H1 (cell line): ENCODE results near the gene PLXNB2. TPM values are rescaled to one million over a fixed set of nuclear protein-coding genes. Genes with fewer than 3 reads are reported as not detected.

Experiments
- CTCF ChIA-PET: fragments of 300-600 bp; sonication (Branson Sonifier 250); formaldehyde crosslinking; loops from one replicate; lab custom pipeline; 2021; ENCODE audit not compliant: partially characterized antibody; lab: Charles Lee
- POLR2A ChIA-PET: fragments of 300-600 bp; sonication (Branson Sonifier 250); formaldehyde crosslinking; loops from one replicate; lab custom pipeline; 2021; ENCODE audit warnings: inconsistent platforms; ENCODE audit not compliant: partially characterized antibody; lab: Charles Lee
- DNase-seq, 2 experiments: peaks; one replicate each; pipeline versions ENCODE4 v3.0.0 to v3.0.0-alpha.2; 2010 to 2022; ENCODE audit warnings: low spot score in 2 of 2, low read depth in 1 of 2, mixed read lengths in 1 of 2
- FAIRE-seq: peaks from 2 replicates; lab custom pipeline; 2011; peaks lifted over from hg19 to GRCh38; lab: Jason Lieb, UNC
- H2AFZ ChIP-seq: 2 replicates; pipeline ENCODE4 v1.8.1; 2012; ENCODE audit warnings: low read length, inconsistent platforms
- H2AK5ac ChIP-seq: 2 replicates; pipeline ENCODE4 v1.6.1; 2013; ENCODE audit warnings: low read depth, low read length
- H2BK120ac ChIP-seq: replicated peaks from 2 replicates; pipeline ENCODE3; 2013; ENCODE audit warnings: low read depth, low read length, inconsistent platforms
- H2BK12ac ChIP-seq: 2 replicates; pipeline ENCODE4 v1.6.1; 2013; ENCODE audit warnings: low read depth, low read length
- H2BK15ac ChIP-seq: 2 replicates; pipeline ENCODE4 v1.6.1; 2013; ENCODE audit warnings: low read length
- H2BK20ac ChIP-seq: 2 replicates; pipeline ENCODE4 v1.6.1; 2013; ENCODE audit warnings: low read length
- H2BK5ac ChIP-seq: 2 replicates; pipeline ENCODE4 v1.6.1; 2013; ENCODE audit warnings: low read depth, low read length
- H3K14ac ChIP-seq: 2 replicates; pipeline ENCODE4 v1.6.1; 2013; ENCODE audit warnings: inconsistent platforms; ENCODE audit not compliant: insufficient read length
- H3K18ac ChIP-seq: 2 replicates; pipeline ENCODE4 v1.6.1; 2013; ENCODE audit warnings: low read length; ENCODE audit errors: extremely low read depth
- H3K23ac ChIP-seq: 2 replicates; pipeline ENCODE4 v1.6.1; 2013; ENCODE audit warnings: inconsistent platforms; ENCODE audit not compliant: insufficient read length
- H3K23me2 ChIP-seq: 2 replicates; pipeline ENCODE4 v1.6.1; 2013; ENCODE audit warnings: low read depth, low read length
- H3K27ac ChIP-seq: 2 replicates; pipeline ENCODE4 v1.6.1; 2011; ENCODE audit warnings: low read depth, low read length, inconsistent platforms
- H3K27me3 ChIP-seq, 4 experiments: replicated peaks in 1 of 4; 1 replicate in 1 of 4; 2 replicates in 3 of 4; pipeline versions ENCODE4 v1.6.1 to v1.8.1; 2011 to 2013; ENCODE audit warnings: low read length in 3 of 4, mild to moderate bottlenecking in 3 of 4, inconsistent platforms in 2 of 4, mixed read lengths in 2 of 4, moderate library complexity in 1 of 4; ENCODE audit not compliant: control insufficient read depth in 3 of 4, insufficient read depth in 3 of 4; ENCODE audit errors: extremely low read depth in 1 of 4
- H3K36me3 ChIP-seq, 4 experiments: 2 replicates each; pipeline versions ENCODE4 v1.6.1 to v1.8.1; 2011 to 2013; ENCODE audit warnings: mild to moderate bottlenecking in 4 of 4, low read length in 3 of 4, moderate library complexity in 2 of 4, control low read depth in 1 of 4, inconsistent platforms in 1 of 4; ENCODE audit not compliant: insufficient read depth in 4 of 4, control insufficient read depth in 2 of 4
- H3K4ac ChIP-seq: replicated peaks from 2 replicates; pipeline ENCODE3; 2013; ENCODE audit warnings: low read length, low read depth, mixed read lengths, inconsistent platforms; ENCODE audit not compliant: insufficient read length
- H3K4me1 ChIP-seq, 4 experiments: replicated peaks in 1 of 4; 1 replicate in 1 of 4; 2 replicates in 3 of 4; pipeline versions ENCODE4 v1.6.1 to v1.8.1; 2011 to 2013; ENCODE audit warnings: low read length in 3 of 4, inconsistent platforms in 2 of 4, mixed read lengths in 1 of 4; ENCODE audit not compliant: insufficient read depth in 4 of 4, control insufficient read depth in 3 of 4
- H3K4me2 ChIP-seq, 2 experiments: 2 replicates each; pipeline versions ENCODE4 v1.6.1 to v1.8.1; 2011 to 2013; ENCODE audit warnings: low read depth in 2 of 2, low read length in 2 of 2, control low read depth in 1 of 2, inconsistent platforms in 1 of 2, mild to moderate bottlenecking in 1 of 2; ENCODE audit not compliant: insufficient read depth in 1 of 2
- H3K4me3 ChIP-seq, 4 experiments: fragments of 200-600, 300-600 bp in 1 of 4; sonication (generic), shearing (Covaris generic), sonication (Bioruptor Twin) in 1 of 4; 2 replicates each; pipeline versions ENCODE4 v1.5.1 to v1.8.1; 2011 to 2016; ENCODE audit warnings: low read length in 4 of 4, low read depth in 3 of 4, control low read depth in 2 of 4, inconsistent platforms in 2 of 4, mild to moderate bottlenecking in 2 of 4, mixed read lengths in 1 of 4, moderate library complexity in 1 of 4; ENCODE audit not compliant: insufficient read depth in 2 of 4; ENCODE audit errors: extremely low read depth in 1 of 4
- H3K56ac ChIP-seq: replicated peaks from 2 replicates; pipeline ENCODE3; 2013; ENCODE audit warnings: low read depth, mild to moderate bottlenecking, mixed read lengths, low read length, inconsistent platforms; ENCODE audit not compliant: insufficient read length
- H3K79me1 ChIP-seq: 2 replicates; pipeline ENCODE4 v1.6.1; 2013; ENCODE audit warnings: low read depth, low read length, control low read depth
- H3K79me2 ChIP-seq, 2 experiments: 2 replicates each; pipeline versions ENCODE4 v1.6.1 to v1.8.1; 2012 to 2013; ENCODE audit warnings: low read length in 2 of 2, mild to moderate bottlenecking in 2 of 2, inconsistent platforms in 1 of 2; ENCODE audit not compliant: insufficient read depth in 2 of 2, control insufficient read depth in 1 of 2
- H3K9ac ChIP-seq, 4 experiments: replicated peaks in 1 of 4; 1 replicate in 1 of 4; 2 replicates in 3 of 4; pipeline versions ENCODE4 v1.6.1 to v1.8.1; 2011 to 2013; ENCODE audit warnings: low read depth in 3 of 4, low read length in 3 of 4, control low read depth in 2 of 4, mild to moderate bottlenecking in 2 of 4, moderate library complexity in 2 of 4, inconsistent platforms in 1 of 4; ENCODE audit errors: extremely low read depth in 1 of 4
- H3K9me3 ChIP-seq, 2 experiments: 2 replicates each; pipeline versions ENCODE4 v1.6.1 to v1.8.1; 2012 to 2013; ENCODE audit warnings: mild to moderate bottlenecking in 2 of 2, moderate library complexity in 2 of 2, control low read depth in 1 of 2, inconsistent platforms in 1 of 2, low read depth in 1 of 2, low read length in 1 of 2, mixed read lengths in 1 of 2; ENCODE audit not compliant: insufficient read depth in 2 of 2
- H4K20me1 ChIP-seq, 2 experiments: replicated peaks in 1 of 2; 2 replicates each; pipeline versions ENCODE3 to v1.8.1; 2011 to 2013; ENCODE audit warnings: inconsistent platforms in 2 of 2, low read length in 2 of 2, mild to moderate bottlenecking in 1 of 2; ENCODE audit not compliant: insufficient read depth in 2 of 2, control insufficient read depth in 1 of 2
- H4K5ac ChIP-seq: 2 replicates; pipeline ENCODE4 v1.6.1; 2013; ENCODE audit warnings: low read length, low read depth, mixed read lengths, inconsistent platforms; ENCODE audit not compliant: insufficient read length
- H4K8ac ChIP-seq: 2 replicates; pipeline ENCODE4 v1.8.0; 2013; ENCODE audit warnings: mild to moderate bottlenecking, moderate library complexity, low read length, inconsistent platforms; ENCODE audit not compliant: insufficient read depth; ENCODE audit errors: extremely low read depth
- H4K91ac ChIP-seq: replicated peaks from 2 replicates; pipeline ENCODE3; 2013; ENCODE audit warnings: low read length, mixed read lengths, inconsistent platforms; ENCODE audit not compliant: insufficient read length
- CTCF ChIP-seq, 3 experiments: IDR thresholded peaks; 1 replicate in 2 of 3; 2 replicates in 1 of 3; pipeline versions ENCODE4 v1.5.1 to v1.6.1; 2011; ENCODE audit warnings: low read length in 3 of 3, mild to moderate bottlenecking in 3 of 3, inconsistent platforms in 2 of 3, low read depth in 1 of 3, moderate library complexity in 1 of 3; ENCODE audit not compliant: insufficient read depth in 1 of 3; ENCODE audit errors: control extremely low read depth in 1 of 3
- TCF12 ChIP-seq: IDR thresholded peaks from 2 replicates; pipeline ENCODE4 v1.6.1; 2011; ENCODE audit warnings: low read depth, mild to moderate bottlenecking, low read length
- WGBS, 2 experiments: shearing (Covaris generic) in 1 of 2; methylation state at CpG; one replicate each; pipeline versions ENCODE4 v1.1.6 to v1.1.7; 2013 to 2015; ENCODE audit warnings: low lambda C conversion rate in 2 of 2, mixed read lengths in 2 of 2, inconsistent platforms in 1 of 2, low coverage in 1 of 2, missing lambda C conversion rate in 1 of 2; ENCODE audit not compliant: insufficient replicate concordance in 2 of 2, insufficient coverage in 1 of 2, insufficient read length in 1 of 2; ENCODE audit errors: extremely low coverage in 1 of 2, missing lambda C conversion rate in 1 of 2; 5-methylcytosine and 5-hydroxymethylcytosine counted together
- polyA plus RNA-seq, 7 experiments: library from polyadenylated mRNA; depleted of rRNA in 3 of 7; stranded (reverse) in 5 of 7; unstranded in 2 of 7; fragments of >200 nt in 5 of 7; fragments of 200-250 nt in 2 of 7; gene quantifications; 1 replicate in 5 of 7; 2 replicates in 1 of 7; 4 replicates in 1 of 7; pipeline versions ENCODE4 v1.2.1 to v1.2.3, GENCODE V29; 2011 to 2013; ENCODE audit warnings: missing spikeins in 2 of 7, mixed read lengths in 2 of 7
- total RNA-seq: library from RNA; stranded (reverse); fragmentation: NEBNext Ultra II Directional; extraction: Animal tissue kit (Norgen Biotek cat#: 25700); gene quantifications from 2 replicates; pipeline ENCODE4 v1.2.1, GENCODE V29; 2021

The PLXNB2 gene
- total and polyA plus RNA-seq, 2 of the 8 experiments (the other 6 are each of a cell fraction or from before 2014, with no cell fraction given): 58.3 to 92.8 TPM

DNA sequence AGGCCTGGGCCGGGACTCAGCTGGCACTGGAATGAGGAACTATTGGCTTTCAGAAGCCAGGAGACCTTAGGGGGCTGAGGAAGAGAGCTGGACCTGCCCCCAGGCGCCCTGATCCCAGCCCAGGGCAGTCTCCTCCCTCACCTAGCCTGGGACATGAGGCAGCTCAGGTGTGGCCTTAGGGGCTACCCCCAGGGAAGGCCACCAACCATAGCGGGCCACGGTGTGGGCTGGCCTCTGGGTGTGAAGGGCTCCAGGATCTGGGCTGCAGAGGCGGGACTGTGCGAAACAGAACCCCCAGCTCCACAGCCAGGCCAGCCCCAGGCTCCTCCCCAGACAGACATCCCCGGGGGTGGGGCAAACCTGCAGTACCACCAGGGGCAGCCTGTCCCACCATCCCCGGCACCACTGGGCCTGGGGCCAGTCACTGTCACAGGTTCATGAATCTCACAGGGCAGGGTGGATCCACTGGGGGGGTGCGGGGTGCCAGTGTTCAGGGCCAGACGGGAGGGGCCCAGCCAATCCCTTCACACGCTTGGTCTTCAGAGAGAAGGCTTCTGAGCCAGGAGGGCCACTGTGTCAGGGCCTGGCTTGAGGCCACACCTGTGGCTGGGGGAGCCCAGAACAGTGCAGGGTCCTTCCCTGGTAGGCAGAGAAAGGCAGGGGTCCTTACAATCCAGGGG lies 3.5 kb downstream of the PLXNB2 start:
- Histone ChIP-seq H3K4me2 (no peak overlapping the region), H3K9ac (no peak overlapping the region)

More for the DNA sequence above, 3.5 kb downstream of the PLXNB2 start:
- ChIA-PET CTCF (interaction anchor here (0.8 to 3.2 kb wide), 10 partner anchors 10 to 51 kb away, joined by 3 to 16 read pairs (median 6); no protein-coding TSS in a partner anchor), POLR2A (interaction anchor here (0.7 to 2.4 kb wide), 2 partner anchors 9 to 13 kb away, joined by 3 to 15 read pairs; no protein-coding TSS in a partner anchor)
- H2AFZ ChIP-seq: no peak overlapping the region
- H2AK5ac ChIP-seq: no peak overlapping the region
- H3K27me3 ChIP-seq: no peaks in the 10 kb centered on the region; a peak in 2 of 7 replicates
- no peak overlapping the region for H3K4me3 ChIP-seq
- no peak overlapping the region for H3K14ac ChIP-seq
- H4K20me1 ChIP-seq: peaks cover 8 to 25% of the 10 kb centered on the region in 2 experiments
- peaks cover 0 to 9% of the 10 kb centered on the region in 2 experiments; a peak in 2 of 4 replicates for H3K79me2 ChIP-seq
- peak overlapping the region; percentile 9; the same call in 1 of the 2 replicates for H2BK5ac ChIP-seq
- H3K9me3 ChIP-seq: no peaks in the 10 kb centered on the region; a peak in 1 of 4 replicates
- H3K23me2 ChIP-seq: peaks cover 11% of the 10 kb centered on the region; the same call in 1 of the 2 replicates
- no peak overlapping the region for H2BK20ac ChIP-seq
- H3K4ac ChIP-seq: no peak overlapping the region
- no peak for TF ChIP-seq TCF12
- TF ChIP-seq CTCF (IDR thresholded peaks at IDR 0.05; ENCODE audit: control extremely low read depth in 1 of 3, insufficient read depth in 1 of 3, low read depth in 1 of 3, low read length in 3 of 3): peak in 1 of 3 experiments; percentile 5; a peak in 1 of 4 replicates
- H3K56ac ChIP-seq: no peak overlapping the region
- H2BK120ac ChIP-seq: no peak overlapping the region
- peaks cover 3 to 42% (median 27%) of the 10 kb centered on the region in 4 experiments for H3K4me1 ChIP-seq
- H3K23ac ChIP-seq: no peak overlapping the region
- no peak overlapping the region for H3K27ac ChIP-seq
- FAIRE-seq: no peak
- peak overlapping the region; percentile 21 for H4K5ac ChIP-seq
- peak overlapping the region; percentile 46; the same call in 1 of the 2 replicates for H2BK15ac ChIP-seq
- H2BK12ac ChIP-seq: no peak overlapping the region; the same call in 1 of the 2 replicates
- peak overlapping the region; percentile 74 for H4K91ac ChIP-seq
- H3K18ac ChIP-seq: no peak overlapping the region
- H3K79me1 ChIP-seq: peaks cover 4% of the 10 kb centered on the region
- no peak overlapping the region for H4K8ac ChIP-seq
- peak in 1 of 2 experiments; percentile 73 for DNase-seq
- WGBS, 2 experiments: 81% methylated on average over 11 of the region's 11 CpGs; no CpG with 5 or more reads in 1 of the 2 experiments
- no peaks in the 10 kb centered on the region for H3K36me3 ChIP-seq
